ENCODE results near the gene BICC1.

The BICC1 gene

GRCh38 chr10:58641708-58642107 is 129.0 kb downstream of the BICC1 start:
- TF ChIP-seq POLR2AphosphoS5 (IDR thresholded peaks at IDR 0.05; ENCODE audit: low read depth, low read length) (no peak), SIN3A (IDR thresholded peaks at IDR 0.05; ENCODE audit: borderline replicate concordance, insufficient read depth, low read length) (no peak), TAF1 (IDR thresholded peaks at IDR 0.05; ENCODE audit: borderline replicate concordance, insufficient read depth, low read length) (no peak), REST (IDR thresholded peaks at IDR 0.05; ENCODE audit: insufficient read depth in 1 of 2, low read depth in 2 of 2, low read length in 2 of 2) (no peak), FOXP2 (optimal IDR thresholded peaks at IDR 0.05; ENCODE audit: borderline replicate concordance, extremely low read depth, extremely low read length, insufficient read depth) (no peak)

DNA sequence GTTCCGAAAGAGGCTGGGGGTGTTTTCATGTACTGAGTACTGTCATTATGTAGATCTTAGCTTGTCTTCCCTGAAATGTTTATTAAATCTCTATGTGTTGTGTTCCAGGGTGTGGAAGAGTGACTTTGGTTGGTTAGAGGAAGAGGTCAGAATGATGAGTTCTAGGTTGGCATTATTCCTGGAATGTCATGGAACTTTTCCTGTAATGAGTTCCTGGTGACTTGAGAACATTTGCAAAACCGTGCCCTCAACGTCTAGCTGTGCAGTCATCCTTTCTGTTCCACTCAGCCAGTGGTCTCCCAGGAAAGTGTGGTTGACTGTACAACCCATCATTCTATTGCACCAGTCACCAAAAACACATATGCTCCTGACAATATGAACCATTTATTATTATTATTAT is 129.6 kb downstream of the BICC1 start:
- TF ChIP-seq TAF1 (IDR thresholded peaks at IDR 0.05; ENCODE audit: borderline replicate concordance, insufficient read depth, low read length): no peak
- no peak for TF ChIP-seq POLR2AphosphoS5 (IDR thresholded peaks at IDR 0.05; ENCODE audit: low read depth, low read length)
- no peak for TF ChIP-seq FOXP2 (optimal IDR thresholded peaks at IDR 0.05; ENCODE audit: borderline replicate concordance, extremely low read depth, extremely low read length, insufficient read depth)
- no peak for TF ChIP-seq SIN3A (IDR thresholded peaks at IDR 0.05; ENCODE audit: borderline replicate concordance, insufficient read depth, low read length)
- TF ChIP-seq REST (IDR thresholded peaks at IDR 0.05; ENCODE audit: insufficient read depth in 1 of 2, low read depth in 2 of 2, low read length in 2 of 2): no peak

GRCh38 chr10:58642916-58643428 is 130.3 kb downstream of the BICC1 start:
- no peak for TF ChIP-seq POLR2AphosphoS5 (IDR thresholded peaks at IDR 0.05; ENCODE audit: low read depth, low read length)
- no peak for TF ChIP-seq SIN3A (IDR thresholded peaks at IDR 0.05; ENCODE audit: borderline replicate concordance, insufficient read depth, low read length)
- no peak for TF ChIP-seq FOXP2 (optimal IDR thresholded peaks at IDR 0.05; ENCODE audit: borderline replicate concordance, extremely low read depth, extremely low read length, insufficient read depth)
- no peak for TF ChIP-seq REST (IDR thresholded peaks at IDR 0.05; ENCODE audit: insufficient read depth in 1 of 2, low read depth in 2 of 2, low read length in 2 of 2)
- TF ChIP-seq TAF1 (IDR thresholded peaks at IDR 0.05; ENCODE audit: borderline replicate concordance, insufficient read depth, low read length): no peak

DNA sequence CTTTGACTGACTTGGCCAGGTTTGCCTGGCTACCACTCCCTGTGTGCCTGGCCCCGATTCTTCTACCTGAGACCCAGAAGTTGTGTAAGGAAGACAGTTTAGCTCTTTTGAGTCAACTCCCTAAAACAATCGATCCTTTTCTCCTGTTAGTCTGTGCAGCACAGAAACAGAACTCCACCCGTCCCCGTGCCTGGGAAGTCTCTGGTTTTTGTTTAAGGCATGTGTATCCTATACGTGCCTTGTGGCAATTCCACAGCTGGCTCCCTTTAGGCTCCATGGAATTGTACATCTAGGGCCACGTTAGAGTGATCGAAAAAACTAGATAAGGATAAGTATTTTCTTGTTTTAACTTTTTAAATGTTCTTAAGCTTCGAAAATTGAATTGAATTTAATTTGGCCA is 131.6 kb downstream of the BICC1 start:
- TF ChIP-seq POLR2AphosphoS5 (IDR thresholded peaks at IDR 0.05; ENCODE audit: low read depth, low read length) (no peak), FOXP2 (optimal IDR thresholded peaks at IDR 0.05; ENCODE audit: borderline replicate concordance, extremely low read depth, extremely low read length, insufficient read depth) (no peak), TAF1 (IDR thresholded peaks at IDR 0.05; ENCODE audit: borderline replicate concordance, insufficient read depth, low read length) (no peak), REST (IDR thresholded peaks at IDR 0.05; ENCODE audit: insufficient read depth in 1 of 2, low read depth in 2 of 2, low read length in 2 of 2) (no peak), SIN3A (IDR thresholded peaks at IDR 0.05; ENCODE audit: borderline replicate concordance, insufficient read depth, low read length) (no peak)
